ENCODE measurements around the gene KRTAP17-1. TPM values are rescaled to one million over a fixed set of nuclear protein-coding genes. Genes with fewer than 3 reads are reported as not detected.
"Not testable (repeated sequence)": the region's sequence is repeated elsewhere in the genome, so short reads cannot be mapped to it uniquely, and the experiment has no call there.

Gene KRTAP17-1
- total RNA-seq, 1 donor from 2014 or later = not detected

DNA sequence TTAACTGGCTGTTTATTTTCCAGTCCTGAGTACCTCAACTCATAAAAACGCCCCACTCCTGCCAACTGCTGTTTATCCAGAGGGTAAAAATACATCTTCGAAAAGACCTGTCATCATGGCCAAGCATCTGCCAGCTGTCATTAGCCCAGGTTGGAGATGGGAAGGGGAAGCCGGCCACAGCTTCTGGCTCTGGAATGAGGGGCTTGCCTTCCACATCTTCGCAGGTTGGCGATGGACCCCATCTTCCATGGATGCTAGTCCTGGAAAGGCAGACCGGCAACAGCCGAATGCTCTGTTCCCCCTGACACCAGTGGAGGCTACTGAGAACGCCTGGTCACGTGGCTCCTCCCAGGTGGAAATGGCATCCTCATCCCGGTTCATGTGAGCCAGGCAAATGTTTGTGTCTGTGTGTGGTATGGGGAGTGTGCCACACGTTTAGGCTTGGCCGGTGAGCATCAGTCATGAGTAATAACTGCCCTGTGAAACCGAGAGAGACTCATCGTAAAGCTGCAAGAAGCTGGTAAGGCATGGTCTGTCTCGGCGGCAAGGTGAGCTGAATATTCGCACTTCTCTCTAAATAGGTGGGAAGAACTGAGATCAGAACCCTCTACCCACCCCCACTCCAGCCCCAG lies 420 bp upstream of the KRTAP17-1 start:
- ATAC-seq (ENCODE audit: poor library complexity) (no peak), DNase-seq (no peak)
- intact Hi-C loops (cut with DNase I) = no loop called here

DNA sequence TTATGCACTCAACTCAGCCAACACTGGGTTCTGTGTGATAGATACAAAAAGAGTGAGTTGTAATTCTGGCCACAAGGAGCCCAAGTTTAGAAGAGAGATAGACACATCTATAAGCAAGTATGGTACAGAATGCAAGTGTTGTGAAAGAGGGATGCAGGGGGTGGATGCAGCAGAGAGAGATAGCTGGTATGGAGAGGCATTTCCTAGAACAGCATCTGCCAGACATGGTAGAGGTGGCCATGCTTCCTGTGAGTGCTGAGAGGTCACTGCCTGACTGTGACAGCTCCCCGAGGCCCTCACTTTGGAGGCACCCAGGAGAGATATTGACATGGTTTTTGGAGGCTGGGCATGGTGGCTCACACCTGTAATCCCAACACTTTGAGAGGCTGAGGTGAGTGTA lies 4.4 kb downstream of the KRTAP17-1 start:
- no peak for DNase-seq
- intact Hi-C loops (cut with DNase I) = no loop called here

DNA sequence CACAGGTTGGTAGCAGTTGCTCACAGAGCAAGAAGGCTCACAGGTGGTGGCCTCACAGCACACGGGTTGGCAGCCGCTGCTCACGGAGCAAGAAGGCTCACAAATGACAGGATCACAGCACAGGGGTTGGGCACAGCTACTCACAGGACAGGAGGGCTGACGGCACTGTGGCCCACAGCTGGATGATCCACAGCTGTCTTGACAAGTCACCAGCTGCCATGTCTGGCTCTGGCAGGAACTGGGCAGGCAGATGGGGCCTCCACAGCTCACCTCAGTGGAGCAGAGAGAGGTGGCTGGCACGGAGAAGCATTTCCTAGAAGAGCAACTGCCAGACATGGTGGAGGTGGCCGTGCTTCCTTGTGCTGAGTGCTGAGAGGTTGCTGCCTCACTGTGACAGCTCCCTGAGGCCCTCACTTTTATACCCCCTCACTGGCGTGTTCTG lies 6.6 kb downstream of the KRTAP17-1 start, which contains the start of gene KRTAP16-1:
KRTAP16-1 (minus strand) TSS at position 392 of the 442 bp plus-strand sequence; CDS start at position 336, 56 bp downstream.
- no peak for DNase-seq
- intact Hi-C loops (cut with DNase I) = no loop called here
- ATAC-seq (ENCODE audit: poor library complexity) = no peak

More for the DNA sequence above, 4.4 kb downstream of the KRTAP17-1 start:
- ATAC-seq (ENCODE audit: poor library complexity) = no peak

DNA sequence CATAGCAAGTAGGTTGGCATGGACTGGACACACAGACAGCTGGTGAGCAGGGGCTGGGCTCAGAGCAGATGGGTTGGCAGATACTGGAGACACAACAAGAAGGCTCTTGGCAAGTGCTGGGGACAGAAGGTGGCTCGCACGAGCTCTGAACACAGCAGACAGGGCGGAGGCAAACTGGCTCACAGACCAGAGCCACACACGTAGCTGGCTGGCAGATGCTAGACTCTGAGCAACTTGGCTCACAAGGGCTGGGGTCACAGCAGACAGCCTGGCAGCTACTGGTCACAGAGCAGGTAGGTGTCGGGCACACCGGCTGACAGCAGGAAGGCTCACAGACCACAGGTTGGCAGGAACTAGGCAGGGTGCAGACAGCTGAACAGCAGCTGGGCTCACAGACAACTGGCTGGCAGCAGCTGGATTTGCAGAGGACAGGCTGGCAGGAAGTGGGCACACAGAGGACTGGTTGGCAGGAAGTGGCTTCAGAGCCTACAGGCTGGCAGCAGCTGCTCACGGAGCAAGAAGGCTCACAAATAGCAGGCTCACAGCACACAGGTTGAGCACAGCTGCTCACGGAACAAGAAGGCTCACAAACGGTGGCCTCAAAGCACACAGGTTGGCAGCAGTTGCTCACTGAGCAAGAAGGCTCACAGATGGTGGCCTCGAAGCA lies 7.1 kb downstream of the KRTAP17-1 start:
- intact Hi-C loops (cut with DNase I) = no loop called here

DNA sequence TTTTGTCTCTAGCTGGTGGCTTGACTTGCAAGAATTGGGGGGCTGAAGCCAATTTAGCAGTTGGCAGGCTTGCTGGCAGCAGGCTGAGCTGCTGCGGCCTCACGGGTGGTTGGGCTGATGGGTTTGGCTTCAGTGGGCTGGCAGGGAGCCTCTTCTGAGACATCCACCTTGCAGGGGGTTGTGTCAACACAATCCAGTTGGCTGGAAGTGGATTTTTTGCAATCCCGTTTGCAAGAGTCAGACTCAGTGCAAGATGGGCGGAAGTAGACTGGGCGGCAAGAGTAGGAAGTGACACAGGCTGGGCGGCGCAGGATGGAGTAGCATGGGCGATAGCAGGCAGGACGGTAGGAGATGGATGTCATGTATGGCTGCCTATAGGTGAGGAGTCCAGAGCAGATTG lies 7.9 kb downstream of the KRTAP17-1 start:
- intact Hi-C loops (cut with DNase I) = no loop called here
- DNase-seq = peak; percentile 58
- no peak for ATAC-seq (ENCODE audit: poor library complexity)

More for the DNA sequence above, 7.1 kb downstream of the KRTAP17-1 start:
- DNase-seq (peak; percentile 67), ATAC-seq (ENCODE audit: poor library complexity) (peak; percentile 95)

DNA sequence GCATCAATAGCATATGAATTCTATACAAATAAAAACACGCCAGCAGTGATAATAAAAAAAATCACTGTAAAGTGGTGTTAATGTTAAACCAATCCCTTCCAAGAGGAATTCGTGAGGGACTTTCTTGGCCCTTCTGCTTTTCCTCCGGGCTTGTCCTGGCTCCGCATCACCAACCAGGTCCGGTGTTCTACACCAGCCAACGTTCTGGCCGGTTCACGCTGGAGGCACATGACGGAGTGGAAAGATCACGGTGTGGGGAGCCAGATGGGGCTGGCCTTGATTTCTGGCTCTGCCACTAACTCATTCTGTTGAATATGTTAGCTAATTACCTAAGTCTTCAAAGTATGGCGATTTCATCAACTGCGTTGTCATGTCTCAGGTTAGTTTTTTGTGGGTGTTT lies 11.4 kb downstream of the KRTAP17-1 start:
- ATAC-seq (ENCODE audit: poor library complexity) (no peak), DNase-seq (no peak)
- intact Hi-C loops (cut with DNase I) = no loop called here

DNA sequence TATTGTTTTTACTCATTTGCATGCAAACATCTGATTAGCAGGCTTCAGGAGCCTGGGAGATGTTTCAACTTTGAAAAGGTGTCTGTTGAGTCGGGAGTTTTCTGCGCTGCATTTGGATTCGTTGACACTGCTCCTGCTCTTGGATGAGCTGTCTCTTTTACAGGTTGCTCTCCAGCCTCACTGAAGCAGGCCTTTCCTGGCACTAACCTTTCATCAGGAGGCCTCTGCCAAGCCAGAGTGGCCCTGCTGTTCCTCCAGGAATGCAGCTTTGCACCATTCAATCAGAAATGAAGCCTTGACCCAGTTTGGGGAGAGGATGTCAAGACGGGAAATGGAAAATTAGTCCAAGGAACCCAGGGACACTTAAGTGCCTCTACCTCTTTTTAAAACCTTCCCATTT lies 12.5 kb downstream of the KRTAP17-1 start:
- DNase-seq (no peak), ATAC-seq (ENCODE audit: poor library complexity) (no peak)
- intact Hi-C loops (cut with DNase I) = no loop called here

DNA sequence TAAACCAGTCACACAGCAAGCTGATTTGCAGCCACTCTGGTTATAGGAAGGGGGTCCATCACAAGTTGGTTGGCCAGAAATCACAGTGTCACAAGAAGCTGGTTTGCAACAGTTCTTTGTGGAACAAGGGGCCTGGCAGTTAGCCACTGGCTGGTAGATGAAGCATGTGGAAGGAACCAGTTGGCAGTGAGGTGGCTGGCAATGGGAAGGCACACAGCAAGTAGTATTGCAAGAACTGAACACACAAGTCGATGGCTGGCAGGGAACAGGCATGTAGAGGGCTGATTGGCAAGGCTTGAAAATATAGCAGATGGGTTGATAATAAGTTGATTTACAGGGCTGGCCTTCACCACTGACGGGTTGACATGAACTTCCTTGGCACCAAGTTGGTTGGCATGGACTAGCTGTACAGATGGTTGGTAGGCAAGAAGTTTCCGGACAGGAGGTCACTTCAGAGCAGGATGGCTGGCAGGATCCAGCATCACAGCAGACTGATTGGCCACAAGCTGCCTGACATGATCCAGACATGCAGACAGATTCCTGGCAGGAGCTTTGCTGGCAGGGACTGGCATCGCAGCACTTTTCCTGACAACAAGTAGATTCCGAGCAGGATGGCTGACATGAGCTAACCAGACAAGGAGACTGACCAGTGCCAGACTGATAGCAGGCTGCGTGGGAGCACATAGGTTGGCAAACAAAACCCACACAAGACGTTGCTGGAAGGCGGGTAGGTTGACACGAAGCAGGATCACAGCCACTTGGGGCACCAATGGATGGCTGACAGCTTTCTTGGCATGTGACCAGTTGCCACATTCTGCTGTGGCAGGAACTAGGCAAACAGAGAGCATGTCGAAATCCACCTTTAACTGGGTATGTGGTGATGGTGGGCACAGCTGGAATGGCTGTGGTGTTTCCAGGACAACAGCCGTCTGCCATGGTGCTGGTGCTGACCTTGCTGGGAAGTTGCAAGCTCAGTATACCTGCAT lies 13.3 kb downstream of the KRTAP17-1 start, which contains the start of gene KRTAP29-1:
KRTAP29-1 (minus strand) TSS at position 936 of the 986 bp plus-strand sequence; CDS start at position 936, 0 bp downstream.
- ATAC-seq (ENCODE audit: poor library complexity) = peak; percentile 94
- DNase-seq = peak; percentile 61
- intact Hi-C loops (cut with DNase I) = no loop called here

DNA sequence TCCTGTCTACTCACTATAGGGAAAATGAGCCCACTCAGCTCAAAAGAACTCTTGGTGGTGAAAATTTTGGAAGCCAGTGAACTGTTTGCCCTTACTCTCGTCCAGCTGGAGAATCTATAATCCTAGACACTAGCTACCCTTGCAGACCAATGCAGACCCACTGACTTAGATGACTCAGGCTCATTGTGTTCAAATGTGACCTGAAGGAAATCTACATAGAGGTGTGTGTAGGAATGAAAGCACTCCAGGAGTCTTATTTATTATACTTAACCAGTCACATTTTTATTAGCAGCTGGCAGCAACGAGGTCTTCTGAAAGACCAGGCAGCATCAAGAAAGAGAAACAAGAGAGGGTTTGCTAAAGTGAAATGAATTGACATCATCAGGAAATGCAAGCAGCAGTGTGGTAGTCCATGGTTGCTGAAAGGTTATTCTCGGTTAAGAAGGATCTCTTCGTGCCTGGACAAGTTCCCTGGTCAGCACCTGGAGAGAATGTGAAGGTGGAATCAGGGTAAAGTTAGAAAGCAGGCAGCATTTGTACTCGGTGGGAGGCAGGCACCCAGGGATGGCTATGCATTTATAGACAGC lies 14.2 kb downstream of the KRTAP17-1 start:
- ATAC-seq (ENCODE audit: poor library complexity) (no peak), DNase-seq (no peak)
- intact Hi-C loops (cut with DNase I) = no loop called here

DNA sequence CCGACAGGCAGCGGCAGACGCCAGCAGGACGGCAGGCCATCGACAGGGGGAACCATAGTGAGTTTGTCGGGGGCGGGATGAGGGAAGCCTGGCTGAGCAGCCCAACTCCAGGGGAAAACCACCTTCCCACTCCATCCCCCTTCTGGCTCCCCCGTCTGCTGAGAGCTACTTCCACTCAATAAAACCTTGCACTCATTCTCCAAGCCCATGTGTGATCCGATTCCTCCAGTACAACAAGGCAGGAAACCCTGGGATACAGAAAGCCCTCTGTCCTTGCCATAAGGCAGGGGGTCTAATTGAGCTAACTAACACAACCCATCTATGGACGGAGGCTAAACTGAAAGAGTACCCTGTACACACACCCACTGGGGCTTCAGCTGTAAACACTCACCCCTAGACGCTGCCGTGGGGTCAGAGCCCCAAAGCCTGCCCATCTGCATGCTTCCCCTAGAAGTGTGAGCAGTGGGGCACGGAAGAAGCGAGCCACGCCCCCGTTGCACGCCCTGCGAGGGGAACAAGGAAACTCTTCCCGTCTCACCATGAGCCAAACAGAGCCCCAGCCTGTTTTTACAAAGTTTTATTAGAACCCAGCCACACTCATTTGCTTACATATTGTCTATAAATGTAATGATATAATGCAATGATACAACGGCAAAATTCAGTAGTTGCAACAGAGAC lies 16.9 kb downstream of the KRTAP17-1 start:
- no peak for ATAC-seq (ENCODE audit: poor library complexity)
- intact Hi-C loops (cut with DNase I) = no loop called here

DNA sequence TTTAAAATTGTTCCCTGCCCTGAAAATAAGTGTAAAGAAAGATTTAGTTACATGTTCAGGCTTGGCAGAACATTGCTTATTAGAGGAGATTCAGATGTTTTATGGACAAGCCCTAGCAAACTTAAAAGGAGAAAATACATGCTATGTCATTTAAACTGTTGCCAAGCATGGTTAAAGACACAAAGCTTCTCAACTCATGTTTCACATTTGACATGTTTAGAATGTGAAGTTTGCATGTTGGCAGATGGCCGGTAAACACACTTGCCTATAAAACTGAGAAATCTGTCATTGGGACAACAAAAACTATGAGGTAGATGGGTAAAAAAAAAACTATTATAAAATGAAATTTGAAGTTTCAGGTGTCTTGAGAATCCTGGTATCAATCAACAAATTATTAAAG lies 18.7 kb downstream of the KRTAP17-1 start:
- DNase-seq (no peak), ATAC-seq (ENCODE audit: poor library complexity) (no peak)
- intact Hi-C loops (cut with DNase I) = no loop called here

More for the DNA sequence above, 16.9 kb downstream of the KRTAP17-1 start:
- DNase-seq = no peak

DNA sequence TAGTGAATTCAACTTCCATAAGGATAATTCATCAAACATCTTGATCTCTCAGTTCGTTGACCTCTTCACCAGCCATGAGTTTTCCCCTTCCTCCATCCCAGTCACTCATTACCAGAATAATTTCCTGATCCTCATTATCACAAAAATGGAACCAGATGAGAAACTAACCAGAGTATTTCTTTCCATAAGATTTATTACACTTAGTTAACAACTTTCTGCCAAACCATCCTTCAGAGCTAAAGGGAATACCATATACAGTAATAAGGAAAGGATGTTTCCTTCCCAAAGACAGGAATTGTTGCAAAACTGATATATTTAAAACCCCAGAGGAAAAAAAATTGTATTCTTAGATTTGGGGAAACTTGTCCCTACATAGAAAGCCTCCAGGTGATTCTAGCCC lies 21.5 kb downstream of the KRTAP17-1 start:
- DNase-seq (no peak), ATAC-seq (ENCODE audit: poor library complexity) (no peak)
- intact Hi-C loops (cut with DNase I) = no loop called here

DNA sequence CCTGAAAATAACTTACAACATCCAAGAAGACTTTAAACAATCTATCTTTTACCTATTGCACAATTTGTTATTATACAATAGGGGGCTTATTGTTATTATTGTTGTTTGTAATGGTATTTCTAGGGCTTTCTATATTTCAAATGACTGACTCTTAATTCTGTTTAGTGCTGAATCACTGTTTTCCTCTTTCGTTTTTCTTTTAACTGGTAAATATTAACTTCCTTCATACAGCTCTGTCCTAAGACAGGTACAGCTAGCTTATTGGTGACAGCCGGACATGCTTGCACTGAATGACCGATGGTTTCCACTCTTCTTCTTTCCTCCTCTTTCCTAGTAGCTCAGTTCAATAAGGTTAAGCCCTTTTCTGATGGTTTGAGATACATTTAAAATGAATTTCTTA lies 28.5 kb downstream of the KRTAP17-1 start:
- ATAC-seq (ENCODE audit: poor library complexity) (no peak), DNase-seq (no peak)
- intact Hi-C loops (cut with DNase I) = no loop called here

DNA sequence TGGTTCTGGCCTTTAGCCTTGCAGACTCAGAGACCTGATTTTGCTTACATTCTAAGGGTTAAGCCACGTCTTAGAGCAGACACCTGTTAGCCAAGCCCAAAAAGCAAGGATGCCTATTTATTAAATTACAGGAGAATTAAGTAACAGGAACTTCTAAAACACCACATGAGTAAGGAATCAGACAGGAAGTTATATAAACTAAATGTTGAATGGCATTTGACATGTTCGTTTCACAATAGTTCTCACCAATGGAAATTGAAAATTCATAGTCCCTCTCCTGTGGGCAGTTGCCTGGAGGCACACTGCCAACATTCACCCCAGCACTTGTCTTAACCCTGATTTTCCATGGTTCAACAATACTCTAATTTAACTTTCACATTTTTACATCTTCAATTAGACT lies 31.0 kb downstream of the KRTAP17-1 start:
- intact Hi-C loops (cut with DNase I) = no loop called here
- no peak for DNase-seq
- no peak for ATAC-seq (ENCODE audit: poor library complexity)

DNA sequence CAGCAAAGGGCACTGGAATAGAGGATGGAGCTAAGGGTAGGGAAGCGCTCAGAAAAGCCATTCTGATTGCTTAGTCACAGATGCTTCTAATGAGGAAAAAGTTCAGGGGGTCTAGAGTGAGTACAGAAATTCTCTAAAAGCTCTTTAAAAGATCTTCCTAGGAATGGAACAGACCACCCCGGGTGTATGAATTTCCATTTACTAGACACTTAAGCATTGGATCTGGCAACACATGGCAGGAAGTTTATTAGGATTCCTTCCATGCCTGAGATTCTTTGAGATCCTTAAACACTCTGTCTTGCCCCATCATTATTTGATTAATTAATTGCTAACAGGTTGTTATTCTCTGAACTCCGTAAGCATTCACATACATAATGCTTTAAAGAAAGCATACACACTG lies 31.5 kb downstream of the KRTAP17-1 start:
- DNase-seq (no peak), ATAC-seq (ENCODE audit: poor library complexity) (no peak)
- intact Hi-C loops (cut with DNase I) = no loop called here

DNA sequence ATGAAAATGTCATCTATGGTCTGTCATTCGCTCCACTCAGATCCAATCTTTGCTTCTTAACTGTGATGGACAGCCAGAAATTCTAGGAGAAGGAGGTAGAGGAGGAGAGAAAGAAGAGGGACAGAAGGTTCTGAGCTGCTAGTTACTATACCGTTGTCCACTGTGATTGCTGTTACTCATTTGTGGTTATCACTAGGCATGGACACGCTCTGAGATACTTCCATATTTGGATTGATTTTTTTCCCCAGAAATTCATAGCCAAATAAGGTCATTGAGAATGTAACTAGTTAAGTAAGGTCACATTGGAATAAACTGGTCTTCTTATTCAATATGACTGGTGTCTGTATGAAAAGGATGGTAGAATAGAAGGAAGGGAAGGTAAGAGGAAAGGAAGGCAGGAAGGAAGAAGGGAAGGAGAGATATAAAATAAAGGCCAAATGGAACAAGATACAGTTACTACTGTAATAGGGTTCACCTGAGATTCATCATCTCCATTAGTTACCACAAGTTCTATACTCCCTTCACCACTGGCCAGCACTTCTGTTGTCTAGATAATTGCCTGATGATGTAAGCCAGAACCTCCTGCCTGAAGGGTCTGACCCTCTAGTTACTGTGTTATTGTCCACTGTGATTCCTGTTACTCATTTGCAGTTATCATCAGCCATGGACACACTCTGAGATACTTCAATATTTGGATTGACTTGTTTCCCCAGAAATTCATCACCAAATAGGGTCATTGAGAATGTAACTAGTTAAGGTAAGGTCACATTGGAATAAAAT lies 37.1 kb downstream of the KRTAP17-1 start:
- no peak for DNase-seq
- no peak for ATAC-seq (ENCODE audit: poor library complexity)
- intact Hi-C loops (cut with DNase I) = no loop called here

DNA sequence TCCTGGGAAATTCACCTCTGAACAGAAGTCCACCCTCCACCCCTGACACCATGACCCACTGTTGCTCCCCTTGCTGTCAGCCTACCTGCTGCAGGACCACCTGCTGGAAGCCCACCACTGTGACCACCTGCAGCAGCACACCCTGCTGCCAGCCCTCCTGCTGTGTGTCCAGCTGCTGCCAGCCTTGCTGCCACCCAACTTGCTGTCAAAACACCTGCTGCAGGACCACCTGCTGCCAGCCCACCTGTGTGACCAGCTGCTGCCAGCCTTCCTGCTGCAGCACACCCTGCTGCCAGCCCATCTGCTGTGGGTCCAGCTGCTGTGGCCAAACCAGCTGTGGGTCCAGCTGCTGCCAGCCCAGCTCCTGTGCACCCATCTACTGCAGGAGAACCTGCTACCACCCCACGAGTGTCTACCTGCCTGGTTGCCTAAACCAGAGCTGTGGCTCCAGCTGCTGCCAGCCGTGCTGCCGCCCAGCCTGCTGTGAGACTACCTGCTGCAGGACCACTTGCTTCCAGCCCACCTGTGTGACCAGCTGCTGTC lies 39.8 kb downstream of the KRTAP17-1 start, which contains the start of gene KRTAP9-7:
KRTAP9-7 (plus strand) TSS at position 51 of the 543 bp plus-strand sequence; CDS start at position 51, 0 bp downstream.
- ATAC-seq (ENCODE audit: poor library complexity); intact Hi-C loops (cut with DNase I): not testable (repeated sequence)
- DNase-seq = peak; percentile 30
